ENCODE measurements around the gene WWOX.

Gene WWOX

GRCh38 chr16:78551487-78552085 is 452.1 kb downstream of the WWOX start:
- TF ChIP-seq, protein P1, sequence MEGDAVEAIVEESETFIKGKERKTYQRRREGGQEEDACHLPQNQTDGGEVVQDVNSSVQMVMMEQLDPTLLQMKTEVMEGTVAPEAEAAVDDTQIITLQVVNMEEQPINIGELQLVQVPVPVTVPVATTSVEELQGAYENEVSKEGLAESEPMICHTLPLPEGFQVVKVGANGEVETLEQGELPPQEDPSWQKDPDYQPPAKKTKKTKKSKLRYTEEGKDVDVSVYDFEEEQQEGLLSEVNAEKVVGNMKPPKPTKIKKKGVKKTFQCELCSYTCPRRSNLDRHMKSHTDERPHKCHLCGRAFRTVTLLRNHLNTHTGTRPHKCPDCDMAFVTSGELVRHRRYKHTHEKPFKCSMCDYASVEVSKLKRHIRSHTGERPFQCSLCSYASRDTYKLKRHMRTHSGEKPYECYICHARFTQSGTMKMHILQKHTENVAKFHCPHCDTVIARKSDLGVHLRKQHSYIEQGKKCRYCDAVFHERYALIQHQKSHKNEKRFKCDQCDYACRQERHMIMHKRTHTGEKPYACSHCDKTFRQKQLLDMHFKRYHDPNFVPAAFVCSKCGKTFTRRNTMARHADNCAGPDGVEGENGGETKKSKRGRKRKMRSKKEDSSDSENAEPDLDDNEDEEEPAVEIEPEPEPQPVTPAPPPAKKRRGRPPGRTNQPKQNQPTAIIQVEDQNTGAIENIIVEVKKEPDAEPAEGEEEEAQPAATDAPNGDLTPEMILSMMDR (IDR thresholded peaks at IDR 0.05; ENCODE audit: control insufficient read depth, insufficient read depth, low read depth, low read length, missing control alignments): no peak
- no peak overlapping the region for H3K4me3 ChIP-seq (ENCODE audit: control insufficient read depth, low read depth, low read length)
- DNase-seq (ENCODE audit: low read depth): no peak

GRCh38 chr16:78552106-78552675 is 452.7 kb downstream of the WWOX start:
- DNase-seq (ENCODE audit: low read depth): no peak
- H3K4me3 ChIP-seq (ENCODE audit: control insufficient read depth, low read depth, low read length): no peak overlapping the region
- TF ChIP-seq, protein P1 (IDR thresholded peaks at IDR 0.05; ENCODE audit: control insufficient read depth, insufficient read depth, low read depth, low read length, missing control alignments): no peak

- H3K4me3 ChIP-seq (ENCODE audit: control insufficient read depth, low read depth, low read length): no peak overlapping the region
- no peak for DNase-seq (ENCODE audit: low read depth)
- TF ChIP-seq, protein P1 (IDR thresholded peaks at IDR 0.05; ENCODE audit: control insufficient read depth, insufficient read depth, low read depth, low read length, missing control alignments): no peak
Measured at GRCh38 chr16:78552716-78553115, 453.3 kb downstream of the WWOX start.

DNA sequence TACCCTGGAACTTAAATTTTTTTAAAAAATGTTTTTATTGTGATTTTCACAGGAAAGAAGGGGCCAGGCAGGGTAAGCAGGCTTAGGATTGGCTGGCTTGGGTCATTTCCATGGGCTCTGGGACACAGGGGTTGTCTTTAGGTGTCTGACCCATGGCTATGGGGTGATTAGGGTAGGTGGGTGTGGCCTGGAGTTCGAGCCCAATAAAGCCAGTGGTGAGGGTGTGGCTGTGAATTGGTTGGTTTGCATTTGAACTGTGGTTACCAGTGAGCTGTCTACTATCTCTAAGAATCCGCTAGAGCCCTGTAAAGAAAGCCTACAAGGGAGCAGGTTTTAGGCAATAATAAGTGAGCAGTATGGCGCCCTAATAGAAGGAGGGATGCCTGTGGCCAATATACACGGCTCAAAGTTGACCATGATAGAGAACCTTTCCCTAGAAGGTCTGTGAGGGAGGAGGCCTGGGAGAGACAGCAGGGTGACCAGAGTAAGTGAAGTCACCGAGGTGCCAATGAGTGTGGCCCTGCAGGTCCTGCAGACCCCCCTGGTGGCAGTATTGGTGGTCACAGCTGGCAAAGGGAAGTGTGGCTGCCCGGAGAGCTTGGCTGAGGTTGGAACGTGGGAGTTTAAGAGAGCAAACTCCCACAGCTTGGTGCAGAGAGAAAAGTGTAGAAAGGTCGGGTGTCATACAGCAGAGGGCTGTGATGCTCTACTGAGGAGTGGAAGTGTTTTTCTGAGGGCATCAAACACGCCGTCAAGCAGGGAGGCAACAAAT is 454.0 kb downstream of the WWOX start:
- no peak for DNase-seq (ENCODE audit: low read depth)
- no peak overlapping the region for H3K4me3 ChIP-seq (ENCODE audit: control insufficient read depth, low read depth, low read length)
- TF ChIP-seq, protein P1 (IDR thresholded peaks at IDR 0.05; ENCODE audit: control insufficient read depth, insufficient read depth, low read depth, low read length, missing control alignments): no peak

GRCh38 chr16:78556421-78556820 is 457.0 kb downstream of the WWOX start:
- TF ChIP-seq, protein P1 (IDR thresholded peaks at IDR 0.05; ENCODE audit: control insufficient read depth, insufficient read depth, low read depth, low read length, missing control alignments): no peak
- H3K4me3 ChIP-seq (ENCODE audit: control insufficient read depth, low read depth, low read length): no peak overlapping the region
- no peak for DNase-seq (ENCODE audit: low read depth)

DNA sequence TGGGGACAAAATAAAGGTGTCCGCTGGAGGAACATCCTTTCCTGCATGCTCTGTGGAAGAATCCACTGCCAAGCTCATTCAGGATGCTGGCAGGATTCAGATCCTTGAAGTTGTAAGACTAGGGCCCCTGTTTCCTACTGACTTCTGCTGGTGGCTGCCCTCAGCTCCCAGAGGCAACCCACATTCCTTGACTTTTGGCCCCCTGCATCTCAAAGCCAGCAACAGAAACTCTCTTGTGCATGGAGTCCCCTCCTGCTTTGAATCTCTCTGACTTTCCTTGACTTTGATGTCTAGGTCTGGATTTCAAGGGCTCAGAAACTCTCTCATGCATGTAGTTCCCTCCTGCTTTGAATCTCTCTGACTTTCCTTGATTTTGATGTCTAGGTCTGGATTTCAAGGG is 461.5 kb downstream of the WWOX start:
- DNase-seq (ENCODE audit: low read depth): no peak
- no peak overlapping the region for H3K4me3 ChIP-seq (ENCODE audit: control insufficient read depth, low read depth, low read length)
- TF ChIP-seq, protein P1 (IDR thresholded peaks at IDR 0.05; ENCODE audit: control insufficient read depth, insufficient read depth, low read depth, low read length, missing control alignments): no peak
